DMS114 treated with DMSO at 0.1 percent for 48 hours (cell line): ENCODE results near the gene IP6K3.

Experiments used
- DNase-seq: peaks from one replicate; lab custom pipeline; 2025; ENCODE audit not compliant: unreplicated experiment; lab: John Stamatoyannopoulos, UW

IP6K3 gene

GRCh38 chr6:33746651-33747100 is at the start of gene IP6K3:
Gene IP6K3, minus strand, starts transcription at chr6:33746905. Its CDS starts 11,429 bp downstream, at chr6:33735476.
- DNase-seq: no peak

GRCh38 chr6:33794910-33795623 is 48.4 kb upstream of the IP6K3 start:
- no peak for DNase-seq

- DNase-seq: no peak
These were observed 46.3 kb upstream of the IP6K3 start for GRCh38 chr6:33792981-33793380.

- DNase-seq: no peak
These were observed 44.9 kb upstream of the IP6K3 start for GRCh38 chr6:33791620-33792019.

- DNase-seq: no peak
These were observed 44.2 kb upstream of the IP6K3 start for GRCh38 chr6:33790910-33791309.

- no peak for DNase-seq
These were observed 43.7 kb upstream of the IP6K3 start for GRCh38 chr6:33790379-33790778.

- DNase-seq: no peak
These were observed 42.8 kb upstream of the IP6K3 start for GRCh38 chr6:33789550-33789895.

GRCh38 chr6:33788694-33789549 is 42.2 kb upstream of the IP6K3 start, which contains the start of gene LEMD2:
Gene LEMD2, minus strand, starts transcription at chr6:33789130. Its CDS starts 14 bp downstream, at chr6:33789116.
- peak; percentile 92 for DNase-seq

GRCh38 chr6:33787954-33788693 is 41.4 kb upstream of the IP6K3 start:
- peak; percentile 52 for DNase-seq

- DNase-seq: no peak
These were observed 40.7 kb upstream of the IP6K3 start for GRCh38 chr6:33787346-33787953.

GRCh38 chr6:33786736-33787135 is 40.0 kb upstream of the IP6K3 start:
- no peak for DNase-seq

GRCh38 chr6:33785778-33786177 is 39.1 kb upstream of the IP6K3 start:
- no peak for DNase-seq

- DNase-seq: no peak
These were observed 38.1 kb upstream of the IP6K3 start for GRCh38 chr6:33784787-33785186.

- DNase-seq: no peak
These were observed 37.2 kb upstream of the IP6K3 start for GRCh38 chr6:33783781-33784520.

- DNase-seq: no peak
These were observed 35.9 kb upstream of the IP6K3 start for GRCh38 chr6:33782561-33782960.

GRCh38 chr6:33781131-33781975 is 34.6 kb upstream of the IP6K3 start:
- DNase-seq: no peak

- DNase-seq: no peak
These were observed 33.2 kb upstream of the IP6K3 start for GRCh38 chr6:33779895-33780294.

- DNase-seq: no peak
These were observed 32.6 kb upstream of the IP6K3 start for GRCh38 chr6:33779290-33779689.

- DNase-seq: no peak
These were observed 31.9 kb upstream of the IP6K3 start for GRCh38 chr6:33778444-33779121.
